ENCODE data around the gene MMUT.
"Not testable (repeated sequence)": the region's sequence is repeated elsewhere in the genome, so short reads cannot be mapped to it uniquely, and the experiment has no call there.

The MMUT gene

DNA sequence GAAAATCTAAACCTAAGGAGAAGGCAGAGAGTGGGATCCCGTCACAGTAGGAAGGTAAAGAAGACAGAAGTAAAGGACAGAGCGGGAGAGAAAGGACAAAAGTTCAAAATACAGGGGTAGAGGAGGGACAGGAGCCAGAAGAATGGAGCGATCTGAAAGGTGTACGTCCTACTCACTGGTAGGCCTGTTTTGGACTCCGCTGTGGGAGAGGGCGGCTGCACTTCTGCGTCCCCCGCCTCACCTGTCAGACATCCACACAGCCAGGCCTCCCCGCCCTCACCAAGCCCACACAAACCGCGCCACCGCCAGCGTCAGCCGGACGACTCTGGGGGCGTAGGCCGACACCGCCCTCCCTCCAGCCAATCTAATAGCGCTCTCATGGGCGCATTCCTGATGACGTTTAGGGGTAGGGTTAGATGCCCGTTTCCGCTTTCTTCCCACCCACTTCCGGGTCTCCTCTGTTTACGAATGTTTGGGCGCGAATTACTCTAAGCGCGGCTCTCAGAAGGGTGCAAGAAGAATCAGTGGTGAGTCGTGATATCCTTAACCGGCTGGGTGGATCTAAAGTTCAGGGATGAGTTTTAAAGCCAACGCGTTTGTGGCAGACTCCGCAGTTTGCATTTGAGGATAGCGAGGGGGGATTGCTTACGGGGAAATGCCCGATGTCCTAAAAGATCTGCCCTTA, at the start of gene MMUT, which contains the start of gene CENPQ:
Gene MMUT (minus strand): TSS at position 327 of the 685 bp plus-strand sequence. CDS start 3,787 bp downstream, outside the sequence.
Gene CENPQ (plus strand): TSS at position 444 of the 685 bp plus-strand sequence. CDS start 6,807 bp downstream, outside the sequence.
- DNase-seq (ENCODE audit: low spot score) = peak; percentile 92

DNA sequence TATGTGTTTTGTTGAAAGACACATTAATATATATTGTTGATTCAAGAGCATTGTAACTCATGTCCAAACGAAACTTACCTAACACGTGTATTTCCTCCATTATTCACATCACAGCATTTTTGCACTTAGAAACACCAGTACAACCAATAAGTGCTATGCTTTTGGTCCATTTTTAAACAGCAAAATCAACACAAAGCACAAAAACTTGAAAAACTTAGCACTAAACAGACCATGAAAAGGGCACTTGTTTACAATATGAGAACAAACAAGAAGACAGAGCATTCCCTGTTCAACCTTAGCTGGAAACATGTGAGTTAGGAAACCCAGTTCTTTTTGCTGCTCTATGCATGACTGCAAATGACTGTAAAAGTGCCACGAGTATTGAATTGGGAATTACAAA, 46.3 kb upstream of the MMUT start:
- no peak for DNase-seq (ENCODE audit: low spot score)

DNA sequence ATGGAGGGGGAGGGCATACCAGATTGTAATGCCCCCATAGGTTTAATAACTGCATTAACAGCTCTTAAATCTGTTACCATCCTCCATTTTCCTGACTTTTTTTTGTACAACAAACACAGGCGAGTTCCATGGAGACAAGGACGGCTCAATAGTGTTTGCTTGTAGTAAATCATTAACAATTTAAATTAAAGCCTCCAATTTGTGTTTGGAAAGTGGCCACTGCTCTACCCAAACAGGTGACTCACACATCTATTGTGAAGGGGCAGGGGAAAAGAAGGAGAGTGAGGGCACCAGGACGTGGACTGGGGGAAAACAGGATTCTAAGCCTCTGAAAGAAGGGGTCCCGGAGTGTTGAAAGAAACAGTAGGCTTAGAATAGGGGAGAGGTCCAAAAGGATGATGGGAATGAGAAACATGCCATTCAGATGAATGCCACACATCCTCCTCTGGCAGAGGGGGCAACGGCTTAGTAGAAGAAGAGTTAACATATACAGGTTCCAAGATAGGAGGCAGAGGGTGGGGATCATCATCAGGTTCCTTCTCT, 43.6 kb upstream of the MMUT start:
- no peak for DNase-seq (ENCODE audit: low spot score)

DNA sequence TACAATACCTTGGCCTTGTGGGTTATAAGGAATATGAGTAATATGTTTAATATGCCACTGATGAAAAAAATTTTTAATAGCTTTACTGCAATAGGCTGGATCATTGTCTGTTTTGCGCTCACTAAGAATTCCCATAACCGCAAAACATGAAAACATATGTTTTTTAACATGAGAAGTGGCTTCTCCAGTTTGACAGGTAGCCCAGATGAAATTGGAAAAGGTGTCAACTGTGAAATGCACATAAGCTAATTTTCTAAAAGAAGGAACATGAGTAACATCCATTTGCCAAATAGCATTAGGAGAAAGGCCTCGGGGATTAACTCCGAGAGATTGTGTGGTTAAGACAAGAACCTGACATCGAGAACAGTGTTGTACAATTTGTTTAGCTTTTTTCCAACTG, 41.6 kb upstream of the MMUT start:
- DNase-seq (ENCODE audit: low spot score) = no peak

DNA sequence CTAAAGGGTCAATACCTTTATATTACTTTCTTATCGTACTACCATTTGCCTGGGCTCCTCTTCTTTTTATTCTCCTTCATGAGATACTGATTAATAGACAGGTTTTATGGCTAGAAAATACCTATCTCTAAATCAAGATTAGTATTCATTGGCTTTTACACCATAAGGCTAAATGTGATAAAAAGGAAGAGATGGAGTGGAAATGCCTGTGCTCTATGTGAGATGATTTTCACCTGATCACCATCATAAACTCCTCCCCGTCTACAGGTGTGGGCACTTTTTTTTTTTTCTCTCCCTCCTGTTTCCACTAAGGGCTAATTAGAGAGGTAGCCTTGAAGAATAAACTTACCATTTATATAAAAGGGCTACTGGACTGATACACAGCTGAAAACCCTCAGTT, 36.6 kb upstream of the MMUT start, which contains the start of gene GLYATL3:
Gene GLYATL3 (plus strand): TSS at position 301 of the 400 bp plus-strand sequence. CDS start 12,068 bp downstream, outside the sequence.
- DNase-seq (ENCODE audit: low spot score) = no peak

DNA sequence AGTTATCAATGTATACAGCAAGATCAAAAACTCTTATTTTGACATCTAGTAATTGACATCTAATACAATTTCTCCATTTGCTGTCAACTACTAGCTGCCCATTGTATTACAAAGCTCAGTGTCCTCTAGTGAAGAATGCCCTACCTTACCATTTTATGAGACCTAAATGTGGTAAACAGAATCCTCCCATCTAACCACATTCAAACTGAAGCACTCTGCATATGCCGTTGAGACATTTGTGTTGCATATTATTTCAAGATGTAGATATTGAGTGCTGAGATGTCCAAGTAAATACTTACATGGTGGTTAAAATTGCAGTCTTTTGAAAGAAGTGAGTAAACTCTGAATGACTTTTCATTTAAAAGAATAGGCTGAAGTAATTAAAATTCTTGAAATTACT, 36.1 kb upstream of the MMUT start:
- DNase-seq (ENCODE audit: low spot score) = no peak

DNA sequence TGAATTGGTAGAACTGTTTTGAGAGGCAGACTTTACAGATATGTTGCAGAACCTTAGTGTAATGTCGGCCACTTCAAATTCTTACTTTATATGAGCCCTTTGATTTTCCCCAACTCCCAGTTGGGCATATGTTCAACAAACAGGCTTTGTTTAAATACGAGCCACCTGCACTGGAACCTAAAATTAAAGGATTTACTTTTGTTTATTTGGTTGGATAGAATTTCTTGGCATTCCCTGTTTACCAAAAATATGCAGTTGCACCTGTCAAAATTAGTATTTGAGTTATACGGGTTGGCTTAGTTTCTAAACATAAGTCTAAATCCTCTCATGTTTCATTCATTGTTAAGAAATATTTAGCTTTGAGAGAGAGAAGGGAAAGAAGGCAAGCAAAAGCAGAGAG, 34.3 kb upstream of the MMUT start:
- no peak for DNase-seq (ENCODE audit: low spot score)

DNA sequence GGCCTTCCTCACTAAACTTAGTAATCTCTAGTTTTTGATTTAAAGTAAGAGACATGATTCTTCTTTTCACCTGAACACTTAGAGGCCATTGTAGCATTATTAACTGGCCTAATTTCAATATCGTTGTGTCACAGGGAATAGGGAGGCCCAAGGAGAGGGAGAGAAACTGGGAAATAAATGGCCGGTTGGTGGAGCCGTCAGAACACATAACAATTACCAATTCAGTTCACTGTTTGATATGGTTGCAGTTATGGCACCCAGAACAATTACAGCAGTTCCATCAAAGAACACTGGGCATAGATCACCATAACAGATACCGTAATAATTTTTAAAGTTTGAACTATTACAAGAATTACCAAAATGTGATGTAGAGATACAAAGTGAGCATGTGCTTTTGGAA, 27.6 kb upstream of the MMUT start:
- no peak for DNase-seq (ENCODE audit: low spot score)

DNA sequence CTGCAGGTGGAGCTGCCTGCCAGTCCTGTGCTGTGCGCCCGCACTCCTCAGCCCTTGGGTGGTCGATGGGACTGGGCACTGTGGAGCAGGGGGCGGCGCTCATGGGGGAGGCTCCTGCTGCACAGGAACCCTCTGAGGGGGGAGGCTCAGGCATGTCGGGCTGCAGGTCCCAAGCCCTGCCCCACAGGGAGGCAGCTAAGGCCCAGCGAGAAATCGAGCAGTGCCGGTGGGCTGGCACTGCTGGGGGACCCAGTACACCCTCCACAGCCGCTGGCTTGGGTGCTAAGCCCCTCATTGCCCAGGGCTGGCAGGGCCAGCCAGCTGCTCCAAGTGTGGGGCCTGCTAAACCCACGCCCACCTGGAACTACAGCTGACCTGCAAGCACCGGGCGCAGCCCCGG, 20.3 kb upstream of the MMUT start:
- not testable (repeated sequence) for DNase-seq (ENCODE audit: low spot score)

DNA sequence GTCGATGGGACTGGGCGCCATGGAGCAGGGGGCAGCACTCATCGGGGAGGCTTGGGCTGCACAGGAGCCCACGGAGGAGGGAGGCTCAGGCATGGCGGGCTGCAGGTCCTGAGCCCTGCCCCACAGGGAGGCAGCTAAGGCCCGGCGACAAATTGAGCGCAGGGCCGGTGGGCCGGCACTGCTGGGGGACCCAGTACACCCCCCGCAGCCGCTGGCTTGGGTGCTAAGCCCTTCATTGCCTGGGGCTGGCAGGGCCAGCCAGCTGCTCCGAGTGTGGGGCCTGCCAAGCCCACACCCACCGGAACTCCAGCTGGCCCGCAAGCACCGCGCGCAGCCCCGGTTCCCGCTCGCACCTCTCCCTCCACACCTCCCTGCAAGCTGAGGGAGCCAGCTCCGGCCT, 18.8 kb upstream of the MMUT start:
- not testable (repeated sequence) for DNase-seq (ENCODE audit: low spot score)

DNA sequence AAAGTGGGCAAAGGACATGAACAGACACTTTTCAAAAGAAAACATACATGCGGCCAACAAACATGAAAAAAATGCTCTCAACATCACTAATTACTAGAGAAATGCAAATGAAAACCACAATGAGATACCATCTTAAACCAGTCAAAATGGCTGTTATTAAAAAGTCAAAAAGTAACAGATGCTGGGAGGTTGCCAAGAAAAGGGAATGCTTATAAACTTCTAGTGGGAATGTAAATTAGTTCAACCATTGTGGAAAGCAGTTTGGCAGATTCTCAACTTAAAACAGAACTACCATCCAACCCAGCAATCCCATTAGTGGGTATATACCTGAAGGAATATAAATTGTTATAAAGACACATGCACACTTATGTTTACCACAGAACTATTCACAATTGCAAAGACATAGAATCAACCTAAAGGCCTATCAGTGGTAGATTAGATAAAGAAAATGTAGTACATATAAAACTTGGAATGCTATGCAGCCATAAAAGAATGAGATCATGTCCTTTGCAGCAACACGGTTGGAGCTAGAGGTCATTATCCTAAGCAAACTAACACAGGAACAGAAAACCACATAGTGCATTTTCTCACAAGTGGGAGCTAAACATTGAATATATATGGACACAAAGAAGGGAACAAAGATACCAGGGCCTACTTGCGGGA, 16.4 kb upstream of the MMUT start:
- DNase-seq (ENCODE audit: low spot score) = no peak

DNA sequence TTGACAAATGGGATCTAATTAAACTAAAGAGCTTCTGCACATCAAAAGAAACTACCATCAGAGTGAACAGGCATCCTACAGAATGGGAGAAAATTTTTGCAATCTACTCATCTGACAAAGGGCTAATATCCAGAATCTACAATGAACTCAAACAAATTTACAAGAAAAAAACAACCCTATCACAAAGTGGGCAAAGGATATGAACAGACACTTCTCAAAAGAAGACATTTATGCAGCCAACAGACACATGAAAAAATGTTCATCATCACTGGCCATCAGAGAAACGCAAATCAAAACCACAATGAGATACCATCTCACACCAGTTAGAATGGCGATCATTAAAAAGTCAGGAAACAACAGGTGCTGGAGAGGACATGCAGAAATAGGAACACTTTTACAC, 13.5 kb upstream of the MMUT start:
- DNase-seq (ENCODE audit: low spot score) = not testable (repeated sequence)

DNA sequence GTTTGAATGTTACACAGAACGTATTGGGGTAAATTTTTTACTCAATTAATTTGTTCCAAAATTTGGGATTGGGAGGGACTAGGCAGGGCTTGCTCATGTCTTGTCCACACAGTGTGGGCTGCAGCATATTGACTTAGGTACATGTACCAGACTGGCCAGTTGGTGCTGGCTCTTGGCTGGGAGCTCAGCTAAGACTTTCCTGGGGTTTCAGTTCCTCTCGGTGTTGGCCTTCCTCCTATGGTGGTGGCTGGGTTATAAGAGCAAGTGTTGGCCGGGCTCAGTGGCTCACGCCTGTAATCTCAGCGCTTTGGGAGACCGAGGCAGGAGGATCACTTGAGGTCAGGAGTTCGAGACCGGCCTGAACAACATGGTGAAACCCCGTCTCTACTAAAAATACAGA, 5.0 kb upstream of the MMUT start:
- no peak for DNase-seq (ENCODE audit: low spot score)

DNA sequence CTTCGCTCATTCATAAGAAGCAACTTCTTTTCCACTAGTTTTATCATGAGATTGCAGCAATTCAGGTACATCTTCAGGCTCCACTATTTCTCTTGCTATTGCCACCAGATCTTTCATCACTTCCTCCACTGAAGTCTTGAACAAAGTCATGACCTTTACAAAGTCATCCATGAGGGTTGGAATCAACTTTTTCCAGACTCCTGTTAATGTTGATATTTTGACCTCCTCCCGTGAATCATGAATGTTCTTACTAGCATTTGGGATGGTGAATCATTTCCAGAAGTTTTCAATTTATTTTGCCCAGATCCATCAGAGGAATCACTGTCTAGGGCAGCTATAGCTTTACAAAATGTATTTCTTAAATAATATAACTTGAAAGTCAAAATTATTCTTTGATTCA, 1.6 kb upstream of the MMUT start:
- DNase-seq (ENCODE audit: low spot score) = no peak

DNA sequence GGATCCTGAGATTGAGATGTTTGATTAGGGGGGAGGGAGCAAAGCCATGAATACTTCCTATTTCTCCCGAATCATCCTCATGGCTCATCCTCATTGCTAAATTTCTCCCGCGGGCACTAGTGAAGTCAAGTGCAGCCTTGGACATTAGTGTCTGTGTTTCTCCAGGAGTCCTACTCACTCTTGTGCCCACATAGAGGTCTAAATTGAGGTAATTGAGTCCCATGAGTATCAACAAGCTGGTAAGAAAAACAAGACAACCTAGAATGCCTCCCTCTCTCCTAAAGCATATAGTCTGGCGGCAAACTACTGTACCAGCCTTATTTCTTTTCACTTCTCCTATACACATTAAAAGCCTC, 537 bp upstream of the MMUT start:
- DNase-seq (ENCODE audit: low spot score) = no peak

DNA sequence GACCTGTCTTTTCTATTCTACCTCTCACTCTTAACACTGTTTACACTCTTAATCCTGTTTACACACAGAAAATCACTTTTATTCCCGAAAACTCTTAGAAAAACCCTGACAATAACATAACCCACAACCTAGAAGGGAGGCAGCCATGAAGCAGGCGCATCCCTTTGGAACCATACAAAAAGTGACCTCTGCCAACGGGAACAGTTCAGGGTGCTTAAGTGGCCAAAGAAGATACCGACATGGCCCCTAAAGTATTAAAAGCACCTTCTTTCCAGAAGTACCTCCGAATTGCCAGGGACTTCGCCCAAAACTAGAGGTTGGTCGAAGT, 490 bp downstream of the MMUT start:
- DNase-seq (ENCODE audit: low spot score) = no peak

DNA sequence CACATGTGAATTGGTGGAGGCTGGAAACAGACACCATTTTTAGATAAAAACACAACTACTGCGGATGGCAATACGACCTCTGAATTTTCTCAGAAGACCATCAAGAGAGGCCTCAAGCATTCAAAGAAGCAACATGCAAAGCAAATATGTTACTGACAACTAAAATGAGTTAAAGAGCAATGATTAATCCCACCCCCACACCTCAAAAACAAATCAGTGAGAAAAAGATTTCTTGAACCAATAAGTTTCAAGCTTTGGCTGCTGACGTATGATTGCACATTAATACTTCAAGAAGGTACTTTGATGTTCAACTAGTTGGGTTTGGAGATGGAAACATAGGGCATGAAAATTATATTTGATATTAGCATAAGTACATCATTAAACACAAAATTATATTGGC, 982 bp downstream of the MMUT start:
- DNase-seq (ENCODE audit: low spot score) = no peak

DNA sequence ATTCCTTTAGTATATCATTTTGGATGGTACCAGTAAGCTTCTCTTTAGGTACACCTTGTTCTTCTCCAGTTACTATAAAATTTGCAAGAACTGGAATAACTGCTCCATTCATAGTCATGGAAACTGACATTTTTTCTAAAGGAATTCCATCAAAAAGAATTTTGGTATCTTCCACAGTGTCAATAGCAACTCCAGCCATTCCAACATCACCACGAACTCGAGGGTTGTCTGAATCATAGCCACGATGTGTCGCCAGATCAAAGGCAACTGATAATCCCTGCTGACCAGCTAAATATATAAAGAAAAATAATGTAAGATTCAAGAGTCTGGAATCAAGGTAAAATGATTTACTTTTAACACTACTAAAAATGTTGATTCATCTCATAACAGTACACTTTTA, 5.3 kb downstream of the MMUT start:
- no peak for DNase-seq (ENCODE audit: low spot score)

DNA sequence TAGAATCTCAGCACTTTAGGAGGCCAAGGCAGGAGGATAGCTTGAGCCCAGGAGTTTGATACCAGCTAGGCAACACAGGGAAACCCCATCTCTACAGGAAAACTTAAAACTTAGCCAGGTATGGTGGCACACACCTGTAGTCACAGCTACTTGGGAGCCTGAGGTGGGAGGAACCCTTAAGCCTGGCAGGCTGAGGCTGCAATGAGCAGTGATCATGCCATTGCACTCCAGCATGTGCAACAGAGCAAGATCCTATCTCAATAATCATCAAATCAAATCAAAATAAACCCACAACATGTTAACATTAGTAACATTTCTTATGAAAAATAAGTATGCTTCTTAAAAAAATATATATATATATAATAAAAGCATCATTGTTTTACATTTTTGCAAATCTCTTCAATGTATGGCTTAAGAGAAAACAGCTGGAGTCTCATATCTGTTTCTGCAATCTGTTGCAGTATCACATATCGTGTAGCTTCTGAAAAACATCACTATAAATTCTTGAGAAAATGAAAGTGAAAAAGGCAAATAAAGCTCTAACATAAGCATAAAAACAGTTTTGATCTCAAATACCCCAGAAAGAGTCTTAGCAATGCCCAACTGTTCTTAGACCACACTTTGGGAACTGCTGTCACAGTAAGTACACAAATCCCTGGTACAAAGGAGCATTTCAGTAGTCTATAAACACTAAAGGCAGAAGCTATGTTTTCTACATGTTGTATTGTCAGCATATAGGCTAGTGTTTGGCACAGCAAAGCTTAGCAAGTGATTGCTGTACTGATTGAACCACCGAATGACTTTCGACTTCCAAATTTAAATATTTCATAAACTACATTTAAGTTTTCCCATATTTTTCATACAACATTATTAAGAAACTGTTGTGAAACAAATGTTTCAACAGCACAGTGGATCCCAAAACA, 8.0 kb downstream of the MMUT start:
- no peak for DNase-seq (ENCODE audit: low spot score)

DNA sequence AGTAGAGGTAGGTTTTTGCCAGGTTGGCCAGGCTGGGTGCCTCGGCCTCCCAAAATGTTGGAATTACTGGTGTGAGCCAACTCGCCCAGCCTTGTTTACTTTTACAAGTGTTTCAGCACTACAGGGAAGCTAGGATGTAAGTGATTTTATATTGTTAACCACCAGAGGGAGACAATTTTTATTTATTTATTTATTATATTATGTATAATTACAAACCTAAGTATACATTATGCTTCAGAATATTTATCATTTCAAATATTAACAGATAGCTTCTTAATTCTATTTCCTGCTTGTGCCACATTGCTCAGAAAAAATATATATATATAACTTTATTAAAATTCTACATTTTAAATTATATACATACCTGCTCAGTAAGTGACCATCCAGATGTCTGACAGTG, 9.8 kb downstream of the MMUT start:
- DNase-seq (ENCODE audit: low spot score) = no peak

DNA sequence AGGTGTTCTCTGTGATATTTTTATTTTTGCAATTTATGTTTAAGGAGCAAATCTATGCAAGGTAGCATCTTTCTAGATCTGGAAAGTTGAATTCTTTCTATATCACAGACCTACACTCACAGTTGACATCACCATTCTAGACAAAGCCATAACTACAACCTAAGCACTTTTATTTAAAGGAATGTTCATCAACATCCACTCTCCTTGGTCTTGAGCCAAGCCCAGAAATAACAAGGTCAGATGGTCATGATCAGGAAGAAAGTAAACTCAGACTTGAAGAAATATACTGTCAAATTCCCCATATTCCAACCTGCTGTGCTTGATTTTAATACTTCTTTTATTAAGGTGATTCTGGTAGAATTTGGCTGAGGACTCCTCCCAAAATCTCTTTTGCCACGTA, 32.2 kb downstream of the MMUT start:
- DNase-seq (ENCODE audit: low spot score) = no peak

DNA sequence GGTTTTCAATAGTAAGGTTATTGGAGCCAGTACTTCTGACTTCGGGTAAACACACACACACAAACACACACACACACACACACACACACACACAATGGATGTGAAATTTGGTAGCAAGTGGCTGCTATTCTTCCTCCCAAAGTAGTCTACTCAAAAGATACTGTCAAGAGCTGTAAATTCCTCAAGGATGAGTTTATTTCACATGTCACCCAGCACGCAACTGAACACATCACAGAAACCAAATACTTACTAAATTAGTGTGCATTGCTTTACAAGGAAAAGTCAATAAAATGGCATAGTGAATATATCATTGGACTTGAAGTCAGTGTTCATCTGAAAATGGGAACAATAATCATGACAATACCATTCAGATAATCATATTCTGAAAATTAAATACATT, 32.9 kb downstream of the MMUT start:
- DNase-seq (ENCODE audit: low spot score) = no peak

DNA sequence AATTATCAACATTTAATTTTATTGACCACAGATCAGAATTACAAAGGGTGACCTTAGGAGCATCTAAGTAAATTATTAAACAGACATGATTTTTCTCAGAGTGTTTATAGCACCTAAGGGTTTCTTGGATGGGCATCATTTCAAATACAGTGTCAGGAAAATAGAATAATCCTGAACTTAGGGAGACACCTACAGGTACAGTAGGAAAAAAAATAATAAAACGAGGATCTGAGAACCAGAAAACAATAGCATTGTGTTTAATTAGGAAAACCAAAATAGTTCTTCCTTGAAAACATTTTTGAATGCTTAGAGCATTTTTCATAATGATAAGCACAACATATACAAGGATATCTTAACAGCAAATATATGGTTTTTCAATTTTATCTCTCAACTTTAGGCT, 39.2 kb downstream of the MMUT start:
- DNase-seq (ENCODE audit: low spot score) = no peak

Measured in CD4-positive, alpha-beta T cell treated with Interleukin-2 at 100 ng/mL for 4 hours (primary cell).